ENCODE results near the gene LONP2. TPM values are rescaled to one million over a fixed set of nuclear protein-coding genes. Genes with fewer than 3 reads are reported as not detected.

Gene LONP2
- total and polyA plus RNA-seq, 2 of the 13 experiments (the other 11 are each of a cell fraction or from before 2014, with no cell fraction given): 39.2 to 63.3 TPM

- TF ChIP-seq ZC3H4 (CRISPR knock-in tag; IDR thresholded peaks at IDR 0.05; ENCODE audit: borderline replicate concordance) (peak; percentile 89; the same call in 1 of the 2 replicates), ZNF605 (CRISPR knock-in tag; IDR thresholded peaks at IDR 0.05) (peak; percentile 53; the same call in 1 of the 2 replicates), SAP130 (CRISPR knock-in tag; IDR thresholded peaks at IDR 0.05; ENCODE audit: low read depth) (peak; percentile 64), PPARG (CRISPR knock-in tag; conservative IDR thresholded peaks at IDR 0.05) (peak; percentile 87), RXRB (CRISPR knock-in tag; IDR thresholded peaks at IDR 0.05; ENCODE audit: borderline replicate concordance) (peak; percentile 74), SOX5 (CRISPR knock-in tag; IDR thresholded peaks at IDR 0.05; ENCODE audit: borderline replicate concordance) (0 out of 2 replicates have a peak, but pooled peaks have one; percentile 6), BCL6 (CRISPR knock-in tag; IDR thresholded peaks at IDR 0.05) (0 out of 2 replicates have a peak, but pooled peaks have one; percentile 39), SCMH1 (CRISPR knock-in tag; IDR thresholded peaks at IDR 0.05; ENCODE audit: borderline replicate concordance) (no peak), NR2F1 (CRISPR knock-in tag; IDR thresholded peaks at IDR 0.05) (peak in 1 of 2 experiments; percentile 66; a peak in 1 of 4 replicates), ARID2 (CRISPR knock-in tag; IDR thresholded peaks at IDR 0.05; ENCODE audit: borderline replicate concordance) (peak; percentile 49; the same call in 1 of the 2 replicates), SALL1 (CRISPR knock-in tag; IDR thresholded peaks at IDR 0.05) (peak; percentile 46; the same call in 1 of the 2 replicates), RBM22 (optimal IDR thresholded peaks at IDR 0.05; ENCODE audit: low read length) (peak; percentile 78), ZNF780A (CRISPR knock-in tag; IDR thresholded peaks at IDR 0.05) (0 out of 2 replicates have a peak, but pooled peaks have one; percentile 41), ZNF318 (CRISPR knock-in tag; IDR thresholded peaks at IDR 0.05) (0 out of 2 replicates have a peak, but pooled peaks have one; percentile 39), ZBTB25 (CRISPR knock-in tag; IDR thresholded peaks at IDR 0.05) (peak; percentile 11; the same call in 1 of the 2 replicates), NR2C2 (CRISPR knock-in tag; IDR thresholded peaks at IDR 0.05; ENCODE audit: borderline replicate concordance) (peak; percentile 37), MED8 (CRISPR knock-in tag; IDR thresholded peaks at IDR 0.05; ENCODE audit: insufficient replicate concordance) (peak; percentile 8), YEATS4 (CRISPR knock-in tag; IDR thresholded peaks at IDR 0.05; ENCODE audit: borderline replicate concordance) (peak; percentile 61)
Observed at GRCh38 chr16:48366165-48367093, 122.3 kb downstream of the LONP2 start (continued).
